GM21381 (cell line): ENCODE results near the gene CLSTN2.

ENCODE experiments used
- ATAC-seq: cut with Tn5 transposase; IDR thresholded peaks from one replicate; pipeline ENCODE4 v1.9.1; 2021; ENCODE audit warnings: mild to moderate bottlenecking, moderate library complexity; ENCODE audit not compliant: unreplicated experiment

Gene CLSTN2

DNA sequence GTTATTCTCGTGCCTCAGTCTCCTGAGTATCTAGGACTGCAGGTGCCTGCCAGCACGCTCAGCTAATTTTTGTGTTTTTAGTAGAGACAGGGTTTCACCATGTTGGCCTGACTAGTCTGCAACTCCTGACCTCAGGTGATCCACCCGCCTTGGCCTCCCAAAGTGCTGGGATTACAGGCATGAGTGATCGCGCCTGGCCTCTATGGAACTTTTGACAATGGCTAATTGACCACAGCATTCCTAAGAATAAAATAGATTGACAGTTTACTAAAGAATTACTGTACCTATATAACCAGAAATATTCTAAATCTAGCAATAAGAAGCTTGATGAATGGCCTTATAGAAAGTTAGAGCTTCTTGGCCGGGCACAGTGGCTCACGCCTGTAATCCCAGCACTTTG, 691.9 kb downstream of the CLSTN2 start:
- no peak for ATAC-seq
